H1 (cell line): Measurements from ENCODE around the gene PDE1C. TPM values are rescaled to one million over a fixed set of nuclear protein-coding genes. Genes with fewer than 3 reads are reported as not detected.

Experiments
- CTCF ChIA-PET: fragments of 300-600 bp; sonication (Branson Sonifier 250); formaldehyde crosslinking; loops from one replicate; lab custom pipeline; 2021; ENCODE audit not compliant: partially characterized antibody; lab: Charles Lee
- POLR2A ChIA-PET: fragments of 300-600 bp; sonication (Branson Sonifier 250); formaldehyde crosslinking; loops from one replicate; lab custom pipeline; 2021; ENCODE audit warnings: inconsistent platforms; ENCODE audit not compliant: partially characterized antibody; lab: Charles Lee
- DNase-seq, 2 experiments: peaks; one replicate each; pipeline versions ENCODE4 v3.0.0 to v3.0.0-alpha.2; 2010 to 2022; ENCODE audit warnings: low spot score in 2 of 2, low read depth in 1 of 2, mixed read lengths in 1 of 2
- FAIRE-seq: peaks from 2 replicates; lab custom pipeline; 2011; peaks lifted over from hg19 to GRCh38; lab: Jason Lieb, UNC
- H2AFZ ChIP-seq: 2 replicates; pipeline ENCODE4 v1.8.1; 2012; ENCODE audit warnings: low read length, inconsistent platforms
- H2AK5ac ChIP-seq: 2 replicates; pipeline ENCODE4 v1.6.1; 2013; ENCODE audit warnings: low read depth, low read length
- H2BK120ac ChIP-seq: replicated peaks from 2 replicates; pipeline ENCODE3; 2013; ENCODE audit warnings: low read depth, low read length, inconsistent platforms
- H2BK12ac ChIP-seq: 2 replicates; pipeline ENCODE4 v1.6.1; 2013; ENCODE audit warnings: low read depth, low read length
- H2BK15ac ChIP-seq: 2 replicates; pipeline ENCODE4 v1.6.1; 2013; ENCODE audit warnings: low read length
- H2BK20ac ChIP-seq: 2 replicates; pipeline ENCODE4 v1.6.1; 2013; ENCODE audit warnings: low read length
- H2BK5ac ChIP-seq: 2 replicates; pipeline ENCODE4 v1.6.1; 2013; ENCODE audit warnings: low read depth, low read length
- H3K14ac ChIP-seq: 2 replicates; pipeline ENCODE4 v1.6.1; 2013; ENCODE audit warnings: inconsistent platforms; ENCODE audit not compliant: insufficient read length
- H3K18ac ChIP-seq: 2 replicates; pipeline ENCODE4 v1.6.1; 2013; ENCODE audit warnings: low read length; ENCODE audit errors: extremely low read depth
- H3K23ac ChIP-seq: 2 replicates; pipeline ENCODE4 v1.6.1; 2013; ENCODE audit warnings: inconsistent platforms; ENCODE audit not compliant: insufficient read length
- H3K23me2 ChIP-seq: 2 replicates; pipeline ENCODE4 v1.6.1; 2013; ENCODE audit warnings: low read depth, low read length
- H3K27ac ChIP-seq: 2 replicates; pipeline ENCODE4 v1.6.1; 2011; ENCODE audit warnings: low read depth, low read length, inconsistent platforms
- H3K27me3 ChIP-seq, 4 experiments: replicated peaks in 1 of 4; 1 replicate in 1 of 4; 2 replicates in 3 of 4; pipeline versions ENCODE4 v1.6.1 to v1.8.1; 2011 to 2013; ENCODE audit warnings: low read length in 3 of 4, mild to moderate bottlenecking in 3 of 4, inconsistent platforms in 2 of 4, mixed read lengths in 2 of 4, moderate library complexity in 1 of 4; ENCODE audit not compliant: control insufficient read depth in 3 of 4, insufficient read depth in 3 of 4; ENCODE audit errors: extremely low read depth in 1 of 4
- H3K36me3 ChIP-seq, 4 experiments: 2 replicates each; pipeline versions ENCODE4 v1.6.1 to v1.8.1; 2011 to 2013; ENCODE audit warnings: mild to moderate bottlenecking in 4 of 4, low read length in 3 of 4, moderate library complexity in 2 of 4, control low read depth in 1 of 4, inconsistent platforms in 1 of 4; ENCODE audit not compliant: insufficient read depth in 4 of 4, control insufficient read depth in 2 of 4
- H3K4ac ChIP-seq: replicated peaks from 2 replicates; pipeline ENCODE3; 2013; ENCODE audit warnings: low read length, low read depth, mixed read lengths, inconsistent platforms; ENCODE audit not compliant: insufficient read length
- H3K4me1 ChIP-seq, 4 experiments: replicated peaks in 1 of 4; 1 replicate in 1 of 4; 2 replicates in 3 of 4; pipeline versions ENCODE4 v1.6.1 to v1.8.1; 2011 to 2013; ENCODE audit warnings: low read length in 3 of 4, inconsistent platforms in 2 of 4, mixed read lengths in 1 of 4; ENCODE audit not compliant: insufficient read depth in 4 of 4, control insufficient read depth in 3 of 4
- H3K4me2 ChIP-seq, 2 experiments: 2 replicates each; pipeline versions ENCODE4 v1.6.1 to v1.8.1; 2011 to 2013; ENCODE audit warnings: low read depth in 2 of 2, low read length in 2 of 2, control low read depth in 1 of 2, inconsistent platforms in 1 of 2, mild to moderate bottlenecking in 1 of 2; ENCODE audit not compliant: insufficient read depth in 1 of 2
- H3K4me3 ChIP-seq, 4 experiments: fragments of 200-600, 300-600 bp in 1 of 4; sonication (generic), shearing (Covaris generic), sonication (Bioruptor Twin) in 1 of 4; 2 replicates each; pipeline versions ENCODE4 v1.5.1 to v1.8.1; 2011 to 2016; ENCODE audit warnings: low read length in 4 of 4, low read depth in 3 of 4, control low read depth in 2 of 4, inconsistent platforms in 2 of 4, mild to moderate bottlenecking in 2 of 4, mixed read lengths in 1 of 4, moderate library complexity in 1 of 4; ENCODE audit not compliant: insufficient read depth in 2 of 4; ENCODE audit errors: extremely low read depth in 1 of 4
- H3K56ac ChIP-seq: replicated peaks from 2 replicates; pipeline ENCODE3; 2013; ENCODE audit warnings: low read depth, mild to moderate bottlenecking, mixed read lengths, low read length, inconsistent platforms; ENCODE audit not compliant: insufficient read length
- H3K79me1 ChIP-seq: 2 replicates; pipeline ENCODE4 v1.6.1; 2013; ENCODE audit warnings: low read depth, low read length, control low read depth
- H3K79me2 ChIP-seq, 2 experiments: 2 replicates each; pipeline versions ENCODE4 v1.6.1 to v1.8.1; 2012 to 2013; ENCODE audit warnings: low read length in 2 of 2, mild to moderate bottlenecking in 2 of 2, inconsistent platforms in 1 of 2; ENCODE audit not compliant: insufficient read depth in 2 of 2, control insufficient read depth in 1 of 2
- H3K9ac ChIP-seq, 4 experiments: replicated peaks in 1 of 4; 1 replicate in 1 of 4; 2 replicates in 3 of 4; pipeline versions ENCODE4 v1.6.1 to v1.8.1; 2011 to 2013; ENCODE audit warnings: low read depth in 3 of 4, low read length in 3 of 4, control low read depth in 2 of 4, mild to moderate bottlenecking in 2 of 4, moderate library complexity in 2 of 4, inconsistent platforms in 1 of 4; ENCODE audit errors: extremely low read depth in 1 of 4
- H3K9me3 ChIP-seq, 2 experiments: 2 replicates each; pipeline versions ENCODE4 v1.6.1 to v1.8.1; 2012 to 2013; ENCODE audit warnings: mild to moderate bottlenecking in 2 of 2, moderate library complexity in 2 of 2, control low read depth in 1 of 2, inconsistent platforms in 1 of 2, low read depth in 1 of 2, low read length in 1 of 2, mixed read lengths in 1 of 2; ENCODE audit not compliant: insufficient read depth in 2 of 2
- H4K20me1 ChIP-seq, 2 experiments: replicated peaks in 1 of 2; 2 replicates each; pipeline versions ENCODE3 to v1.8.1; 2011 to 2013; ENCODE audit warnings: inconsistent platforms in 2 of 2, low read length in 2 of 2, mild to moderate bottlenecking in 1 of 2; ENCODE audit not compliant: insufficient read depth in 2 of 2, control insufficient read depth in 1 of 2
- H4K5ac ChIP-seq: 2 replicates; pipeline ENCODE4 v1.6.1; 2013; ENCODE audit warnings: low read length, low read depth, mixed read lengths, inconsistent platforms; ENCODE audit not compliant: insufficient read length
- H4K8ac ChIP-seq: 2 replicates; pipeline ENCODE4 v1.8.0; 2013; ENCODE audit warnings: mild to moderate bottlenecking, moderate library complexity, low read length, inconsistent platforms; ENCODE audit not compliant: insufficient read depth; ENCODE audit errors: extremely low read depth
- H4K91ac ChIP-seq: replicated peaks from 2 replicates; pipeline ENCODE3; 2013; ENCODE audit warnings: low read length, mixed read lengths, inconsistent platforms; ENCODE audit not compliant: insufficient read length
- ASH2L ChIP-seq: fragments of 200-600, 300-600 bp; sonication (generic); IDR thresholded peaks from one replicate; pipeline ENCODE4 v1.7.1; 2017; ENCODE audit warnings: low read length
- EGR1 ChIP-seq: IDR thresholded peaks from 2 replicates; pipeline ENCODE4 v1.6.1; 2011; ENCODE audit warnings: low read depth, low read length, borderline replicate concordance
- EZH2 ChIP-seq: fragments of 200-600 bp; sonication (generic); IDR thresholded peaks from 2 replicates; pipeline ENCODE4 v1.7.1; 2012; ENCODE audit warnings: low read depth, mild to moderate bottlenecking, moderate library complexity, low read length, inconsistent platforms; ENCODE audit not compliant: severe bottlenecking
- FOSL1 ChIP-seq: IDR thresholded peaks from 2 replicates; pipeline ENCODE4 v1.6.1; 2011; ENCODE audit warnings: mild to moderate bottlenecking, low read depth, low read length, moderate library complexity; ENCODE audit not compliant: insufficient read depth
- KDM1A ChIP-seq: fragments of 200-600, 300-600 bp; sonication (generic); IDR thresholded peaks from 2 replicates; pipeline ENCODE4 v1.7.1; 2016; ENCODE audit warnings: mild to moderate bottlenecking, low read length, borderline replicate concordance
- NRF1 ChIP-seq: IDR thresholded peaks from 2 replicates; pipeline ENCODE4 v1.6.1; 2011; ENCODE audit warnings: mild to moderate bottlenecking, low read depth, low read length, improper control_type of control experiment
- POU5F1 ChIP-seq: IDR thresholded peaks from 2 replicates; pipeline ENCODE4 v1.6.1; 2011; ENCODE audit warnings: low read depth, mild to moderate bottlenecking, low read length, moderate library complexity
- RAD21 ChIP-seq, 2 experiments: IDR thresholded peaks in 1 of 2; conservative IDR thresholded peaks in 1 of 2; 2 replicates each; pipeline ENCODE4 v1.6.1; 2011; ENCODE audit warnings: low read depth in 2 of 2, low read length in 2 of 2, improper control_type of control experiment in 1 of 2, inconsistent platforms in 1 of 2, mild to moderate bottlenecking in 1 of 2, moderate library complexity in 1 of 2
- RXRA ChIP-seq: IDR thresholded peaks from 2 replicates; pipeline ENCODE4 v1.6.1; 2011; ENCODE audit warnings: low read depth, mild to moderate bottlenecking, low read length, moderate library complexity; ENCODE audit not compliant: insufficient read depth
- SP4 ChIP-seq: IDR thresholded peaks from 2 replicates; pipeline ENCODE4 v1.6.1; 2012; ENCODE audit warnings: low read length, inconsistent platforms
- TAF1 ChIP-seq: IDR thresholded peaks from 2 replicates; pipeline ENCODE4 v1.6.1; 2011; ENCODE audit warnings: mild to moderate bottlenecking, low read depth, low read length
- TBP ChIP-seq: IDR thresholded peaks from 2 replicates; pipeline ENCODE4 v1.6.1; 2011; ENCODE audit warnings: low read depth, low read length, improper control_type of control experiment
- TEAD4 ChIP-seq: IDR thresholded peaks from 2 replicates; pipeline ENCODE4 v1.6.1; 2012; ENCODE audit warnings: low read depth, low read length, inconsistent platforms, mixed read lengths
- USF2 ChIP-seq: IDR thresholded peaks from 2 replicates; pipeline ENCODE4 v1.6.1; 2011; ENCODE audit warnings: low read length, improper control_type of control experiment
- WGBS, 2 experiments: shearing (Covaris generic) in 1 of 2; methylation state at CpG; one replicate each; pipeline versions ENCODE4 v1.1.6 to v1.1.7; 2013 to 2015; ENCODE audit warnings: low lambda C conversion rate in 2 of 2, mixed read lengths in 2 of 2, inconsistent platforms in 1 of 2, low coverage in 1 of 2, missing lambda C conversion rate in 1 of 2; ENCODE audit not compliant: insufficient replicate concordance in 2 of 2, insufficient coverage in 1 of 2, insufficient read length in 1 of 2; ENCODE audit errors: extremely low coverage in 1 of 2, missing lambda C conversion rate in 1 of 2; 5-methylcytosine and 5-hydroxymethylcytosine counted together
- polyA plus RNA-seq, 7 experiments: library from polyadenylated mRNA; depleted of rRNA in 3 of 7; stranded (reverse) in 5 of 7; unstranded in 2 of 7; fragments of >200 nt in 5 of 7; fragments of 200-250 nt in 2 of 7; gene quantifications; 1 replicate in 5 of 7; 2 replicates in 1 of 7; 4 replicates in 1 of 7; pipeline versions ENCODE4 v1.2.1 to v1.2.3, GENCODE V29; 2011 to 2013; ENCODE audit warnings: missing spikeins in 2 of 7, mixed read lengths in 2 of 7
- total RNA-seq: library from RNA; stranded (reverse); fragmentation: NEBNext Ultra II Directional; extraction: Animal tissue kit (Norgen Biotek cat#: 25700); gene quantifications from 2 replicates; pipeline ENCODE4 v1.2.1, GENCODE V29; 2021

PDE1C gene
- total and polyA plus RNA-seq, 2 of the 8 experiments (the other 6 are each of a cell fraction or from before 2014, with no cell fraction given), result 0.11 to 1.1 TPM

GRCh38 chr7:31776616-31777015 lies 293.6 kb downstream of the PDE1C start:
- DNase-seq (no peak), FAIRE-seq (no peak)
- H3K9me3 ChIP-seq, result no peaks in the 10 kb centered on the region; a peak in 1 of 4 replicates
- TF ChIP-seq EZH2 (no peak), TAF1 (no peak), ASH2L (no peak), POU5F1 (no peak), SP4 (no peak), RXRA (no peak), NRF1 (no peak), TEAD4 (no peak), FOSL1 (no peak), TBP (no peak), RAD21 (IDR thresholded peaks at IDR 0.05 in 1 of 2, conservative IDR thresholded peaks at IDR 0.05 in 1 of 2; ENCODE audit: low read depth in 2 of 2, low read length in 2 of 2) (no peak), USF2 (no peak), KDM1A (no peak), EGR1 (no peak)
- H3K23me2 ChIP-seq, result no peaks in the 10 kb centered on the region
- no peak overlapping the region for H3K18ac ChIP-seq
- H2BK20ac ChIP-seq, result no peak overlapping the region
- no peak overlapping the region for H3K9ac ChIP-seq
- H4K5ac ChIP-seq, result no peak overlapping the region
- H3K56ac ChIP-seq, result no peak overlapping the region
- no peak overlapping the region for H3K23ac ChIP-seq
- no peaks in the 10 kb centered on the region for H3K79me2 ChIP-seq
- no peak overlapping the region for H2AFZ ChIP-seq
- H2BK120ac ChIP-seq, result no peak overlapping the region
- H2BK5ac ChIP-seq, result no peak overlapping the region
- no peak overlapping the region for H2AK5ac ChIP-seq
- H3K14ac ChIP-seq, result no peak overlapping the region
- H3K4ac ChIP-seq, result no peak overlapping the region
- no peak overlapping the region for H3K4me3 ChIP-seq
- H4K91ac ChIP-seq, result no peak overlapping the region
- peaks cover 40 to 85% (median 75%) of the 10 kb centered on the region in 4 experiments for H3K27me3 ChIP-seq
- no peak overlapping the region for H4K8ac ChIP-seq
- ChIA-PET POLR2A (no interaction called here), CTCF (interaction anchor here (1.0 to 1.3 kb wide), 3 partner anchors 8 to 387 kb away, joined by 3 to 4 read pairs (median 3); no protein-coding TSS in a partner anchor)
- H4K20me1 ChIP-seq, result peaks cover 7% of the 10 kb centered on the region in 2 experiments
- WGBS, 2 experiments, result 72% methylated on average over 3 of the region's 3 CpGs; no CpG with 5 or more reads in 1 of the 2 experiments
- H3K27ac ChIP-seq, result no peak overlapping the region
- H3K4me1 ChIP-seq, result no peaks in the 10 kb centered on the region
- H3K4me2 ChIP-seq, result no peak overlapping the region
- no peak overlapping the region for H2BK12ac ChIP-seq
- H3K79me1 ChIP-seq, result no peaks in the 10 kb centered on the region
- H2BK15ac ChIP-seq, result no peak overlapping the region
- H3K36me3 ChIP-seq, result no peaks in the 10 kb centered on the region
